Measurements from ENCODE around the gene GLRA1. TPM values are rescaled to one million over a fixed set of nuclear protein-coding genes. Genes with fewer than 3 reads are reported as not detected.
"Not testable (repeated sequence)": the region's sequence is repeated elsewhere in the genome, so short reads cannot be mapped to it uniquely, and the experiment has no call there.

Gene GLRA1
- total RNA-seq, 1 donor from 2014 or later, result not detected

- Histone ChIP-seq H3K4me1 (peaks cover 7% of the 10 kb centered on the region), H3K4me3 (no peak overlapping the region), H3K9me3 (replicated peaks) (no peaks in the 10 kb centered on the region), H3K27ac (replicated peaks) (no peak overlapping the region), H3K36me3 (no peaks in the 10 kb centered on the region), H3K27me3 (ENCODE audit: low read depth) (no peaks in the 10 kb centered on the region)
- intact Hi-C loops (cut with micrococcal nuclease), result no loop called here
- no peak for TF ChIP-seq CTCF (IDR thresholded peaks at IDR 0.05; ENCODE audit: borderline replicate concordance)
- DNase-seq, result no peak
Measured at GRCh38 chr5:151855701-151856100, 69.0 kb downstream of the GLRA1 start.

- Histone ChIP-seq H3K9me3 (replicated peaks) (peaks cover 8% of the 10 kb centered on the region), H3K27me3 (ENCODE audit: low read depth) (no peaks in the 10 kb centered on the region), H3K36me3 (no peaks in the 10 kb centered on the region), H3K4me3 (no peak overlapping the region), H3K4me1 (peaks cover 4% of the 10 kb centered on the region), H3K27ac (replicated peaks) (no peak overlapping the region)
- intact Hi-C loops (cut with micrococcal nuclease), result no loop called here
- TF ChIP-seq CTCF (IDR thresholded peaks at IDR 0.05; ENCODE audit: borderline replicate concordance), result no peak
- DNase-seq, result no peak
Measured at GRCh38 chr5:151847871-151848270, 76.8 kb downstream of the GLRA1 start.

GRCh38 chr5:151846765-151847164 is 77.9 kb downstream of the GLRA1 start:
- H3K4me3 ChIP-seq, result no peak overlapping the region
- intact Hi-C loops (cut with micrococcal nuclease), result no loop called here
- H3K27ac ChIP-seq (replicated peaks), result no peak overlapping the region
- H3K27me3 ChIP-seq (ENCODE audit: low read depth), result no peaks in the 10 kb centered on the region
- TF ChIP-seq CTCF (IDR thresholded peaks at IDR 0.05; ENCODE audit: borderline replicate concordance), result no peak
- H3K9me3 ChIP-seq (replicated peaks), result peaks cover 8% of the 10 kb centered on the region
- DNase-seq, result no peak
- no peaks in the 10 kb centered on the region for H3K36me3 ChIP-seq
- peaks cover 4% of the 10 kb centered on the region for H3K4me1 ChIP-seq

GRCh38 chr5:151832843-151833242 is 91.8 kb downstream of the GLRA1 start:
- H3K27ac ChIP-seq (replicated peaks); H3K36me3 ChIP-seq; H3K27me3 ChIP-seq (ENCODE audit: low read depth); intact Hi-C loops (cut with micrococcal nuclease); H3K4me3 ChIP-seq; H3K4me1 ChIP-seq; DNase-seq: not testable (repeated sequence)
- H3K9me3 ChIP-seq (replicated peaks), result peaks cover 65% of the 10 kb centered on the region

- Histone ChIP-seq H3K4me3 (no peak overlapping the region), H3K4me1 (peaks cover 22% of the 10 kb centered on the region), H3K27me3 (ENCODE audit: low read depth) (no peaks in the 10 kb centered on the region), H3K9me3 (replicated peaks) (peaks cover 30% of the 10 kb centered on the region), H3K27ac (replicated peaks) (no peak overlapping the region), H3K36me3 (no peaks in the 10 kb centered on the region)
- no peak for DNase-seq
- intact Hi-C loops (cut with micrococcal nuclease), result loop anchor here (5.0 to 10.0 kb wide), 3 partner anchors 313 to 678 kb away; no protein-coding TSS in a partner anchor
- TF ChIP-seq CTCF (IDR thresholded peaks at IDR 0.05; ENCODE audit: borderline replicate concordance), result no peak
Measured at GRCh38 chr5:151829370-151829769, 95.3 kb downstream of the GLRA1 start.

- peak; percentile 22 for DNase-seq
- Histone ChIP-seq H3K4me1 (peaks cover 35% of the 10 kb centered on the region), H3K4me3 (no peak overlapping the region), H3K27me3 (ENCODE audit: low read depth) (no peaks in the 10 kb centered on the region), H3K27ac (replicated peaks) (no peak overlapping the region), H3K9me3 (replicated peaks) (no peaks in the 10 kb centered on the region), H3K36me3 (no peaks in the 10 kb centered on the region)
- peak; percentile 90 for TF ChIP-seq CTCF (IDR thresholded peaks at IDR 0.05; ENCODE audit: borderline replicate concordance)
- intact Hi-C loops (cut with micrococcal nuclease), result loop anchor here (5.0 to 10.0 kb wide), 3 partner anchors 317 to 682 kb away; no protein-coding TSS in a partner anchor
Measured at GRCh38 chr5:151825445-151825844, 99.2 kb downstream of the GLRA1 start.

Data from left ventricle myocardium inferior (tissue), 1 donor.